ENCODE results near the gene ACACA.

DNA sequence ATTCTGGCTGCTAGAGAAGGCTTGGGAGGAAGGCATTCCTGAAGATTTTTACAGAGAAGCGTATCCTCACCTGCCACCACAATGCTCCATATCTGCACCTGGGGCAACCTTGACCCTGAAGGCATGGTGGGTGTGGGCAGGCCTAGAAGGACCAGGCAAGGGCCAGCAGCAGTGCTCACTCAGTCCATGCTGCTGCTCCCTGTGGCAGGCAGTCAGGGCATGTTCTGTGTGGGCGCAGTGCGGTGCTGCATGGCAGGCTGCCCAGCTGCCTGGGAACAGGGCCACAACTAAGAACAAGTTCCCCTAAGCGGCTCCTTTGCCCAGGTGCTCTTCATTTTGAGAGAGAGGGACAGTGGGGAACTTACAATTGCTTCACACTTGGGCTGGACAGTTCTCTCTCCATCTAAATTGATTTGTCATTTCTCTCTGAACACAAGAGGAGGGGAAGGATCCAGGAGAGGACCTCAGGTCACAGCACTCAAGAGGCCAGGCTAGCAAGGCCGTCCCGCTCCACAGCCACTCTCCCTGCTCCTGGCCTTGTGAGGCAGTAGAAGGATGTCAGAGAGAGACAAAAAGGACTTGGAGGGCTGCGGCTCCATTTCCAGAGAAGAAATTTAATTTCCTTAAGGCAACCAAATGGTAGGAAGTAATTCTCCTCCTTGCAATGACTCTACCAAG, 299.1 kb downstream of the ACACA start:
- TF ChIP-seq, protein P1, sequence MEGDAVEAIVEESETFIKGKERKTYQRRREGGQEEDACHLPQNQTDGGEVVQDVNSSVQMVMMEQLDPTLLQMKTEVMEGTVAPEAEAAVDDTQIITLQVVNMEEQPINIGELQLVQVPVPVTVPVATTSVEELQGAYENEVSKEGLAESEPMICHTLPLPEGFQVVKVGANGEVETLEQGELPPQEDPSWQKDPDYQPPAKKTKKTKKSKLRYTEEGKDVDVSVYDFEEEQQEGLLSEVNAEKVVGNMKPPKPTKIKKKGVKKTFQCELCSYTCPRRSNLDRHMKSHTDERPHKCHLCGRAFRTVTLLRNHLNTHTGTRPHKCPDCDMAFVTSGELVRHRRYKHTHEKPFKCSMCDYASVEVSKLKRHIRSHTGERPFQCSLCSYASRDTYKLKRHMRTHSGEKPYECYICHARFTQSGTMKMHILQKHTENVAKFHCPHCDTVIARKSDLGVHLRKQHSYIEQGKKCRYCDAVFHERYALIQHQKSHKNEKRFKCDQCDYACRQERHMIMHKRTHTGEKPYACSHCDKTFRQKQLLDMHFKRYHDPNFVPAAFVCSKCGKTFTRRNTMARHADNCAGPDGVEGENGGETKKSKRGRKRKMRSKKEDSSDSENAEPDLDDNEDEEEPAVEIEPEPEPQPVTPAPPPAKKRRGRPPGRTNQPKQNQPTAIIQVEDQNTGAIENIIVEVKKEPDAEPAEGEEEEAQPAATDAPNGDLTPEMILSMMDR (IDR thresholded peaks at IDR 0.05; ENCODE audit: low read depth, low read length, poor library complexity, severe bottlenecking) = no peak
- no peak for TF ChIP-seq EZH2phosphoT487 (IDR thresholded peaks at IDR 0.05; ENCODE audit: borderline replicate concordance, low read length)

All from DOHH2 (cell line).